ENCODE results near the gene CDRT4.
"Not testable (repeated sequence)": the region's sequence is repeated elsewhere in the genome, so short reads cannot be mapped to it uniquely, and the experiment has no call there.

CDRT4 gene

DNA sequence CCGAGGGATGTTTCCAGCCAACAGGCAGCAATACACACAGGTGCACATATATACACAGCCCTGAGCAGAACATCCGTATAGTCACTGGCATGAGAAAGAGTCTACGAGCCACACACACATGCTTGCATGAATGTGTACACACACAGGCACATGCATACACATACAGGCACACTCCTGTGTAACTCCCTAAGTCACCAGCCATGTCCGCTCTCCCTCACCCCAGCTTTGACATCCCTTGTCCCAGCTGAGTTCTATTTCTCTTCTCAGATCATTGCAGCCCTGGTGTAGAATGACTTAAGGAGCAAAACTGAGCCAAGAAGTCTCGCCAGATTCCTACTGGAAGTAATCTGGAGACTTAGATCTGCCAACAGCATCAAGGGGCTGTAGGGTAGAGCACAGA is 13.1 kb downstream of the CDRT4 start:
- DNase-seq, result no peak

- DNase-seq, result no peak
Observed at GRCh38 chr17:15453782-15454181, 13.6 kb downstream of the CDRT4 start.

- DNase-seq, result no peak
Observed at GRCh38 chr17:15453246-15453645, 14.2 kb downstream of the CDRT4 start.

DNA sequence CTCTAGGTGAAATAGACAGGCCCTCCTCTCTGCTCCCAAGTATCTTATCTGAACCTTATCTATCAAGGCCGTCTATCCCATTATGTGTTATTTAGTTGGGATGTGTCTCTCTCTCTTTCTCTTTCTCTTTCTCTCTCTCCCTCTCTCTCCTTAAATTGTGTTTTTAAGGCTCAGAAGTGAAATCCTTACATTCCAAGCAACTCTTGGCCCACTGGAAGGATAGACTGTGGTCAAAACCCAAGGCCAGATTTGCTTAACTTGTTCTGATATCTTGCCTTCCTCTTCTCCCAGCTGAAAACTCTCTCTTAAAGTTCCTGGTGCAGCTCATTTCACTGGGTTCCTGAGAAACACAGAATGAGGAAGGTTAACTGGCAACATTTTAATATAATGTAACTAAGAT is 14.7 kb downstream of the CDRT4 start:
- no peak for DNase-seq

- no peak for DNase-seq
Observed at GRCh38 chr17:15451680-15452079, 15.7 kb downstream of the CDRT4 start.

GRCh38 chr17:15448580-15448956 is 18.9 kb downstream of the CDRT4 start:
- DNase-seq, result no peak

- DNase-seq, result no peak
Observed at GRCh38 chr17:15447928-15448579, 19.4 kb downstream of the CDRT4 start.

DNA sequence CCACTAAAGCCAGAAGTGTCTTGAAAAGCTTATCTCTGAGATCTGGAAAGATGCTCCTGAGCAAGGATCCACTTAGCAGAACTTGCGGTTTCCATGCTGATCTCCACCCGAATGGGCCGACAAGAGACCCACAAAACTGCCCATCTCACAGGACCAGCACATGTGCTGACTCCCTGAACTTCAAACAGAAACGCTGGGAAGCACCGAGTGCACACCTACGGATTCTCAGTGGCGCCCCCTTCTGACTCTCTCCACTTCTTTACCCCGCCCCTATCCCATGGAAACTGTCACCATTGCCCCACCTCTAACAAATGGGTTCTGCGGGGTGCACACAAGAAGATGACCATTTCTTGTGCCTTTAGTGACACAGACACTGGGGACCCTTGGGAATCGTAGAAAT is 21.4 kb downstream of the CDRT4 start:
- peak; percentile 3 for DNase-seq

DNA sequence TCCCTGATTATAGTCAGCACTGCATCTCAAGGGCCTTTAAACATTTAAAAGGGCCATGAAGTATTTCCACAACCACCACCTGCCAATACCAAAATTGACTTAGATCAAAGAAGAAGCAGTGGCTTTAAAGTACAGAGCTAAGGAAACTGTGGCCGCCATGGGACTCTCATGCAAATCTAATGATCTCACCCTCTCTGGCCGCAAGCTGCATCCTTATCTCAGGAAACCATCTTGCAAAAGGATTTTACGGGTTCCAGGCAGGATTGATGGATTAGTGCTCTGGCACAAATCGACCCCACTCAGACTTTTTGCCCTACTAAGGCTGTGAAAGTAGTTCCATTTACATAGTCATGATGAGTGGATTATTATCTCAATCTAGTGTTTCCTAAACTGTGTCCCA is 22.6 kb downstream of the CDRT4 start:
- DNase-seq, result peak; percentile 5

- no peak for DNase-seq
Observed at GRCh38 chr17:15442311-15443180, 24.9 kb downstream of the CDRT4 start.

DNA sequence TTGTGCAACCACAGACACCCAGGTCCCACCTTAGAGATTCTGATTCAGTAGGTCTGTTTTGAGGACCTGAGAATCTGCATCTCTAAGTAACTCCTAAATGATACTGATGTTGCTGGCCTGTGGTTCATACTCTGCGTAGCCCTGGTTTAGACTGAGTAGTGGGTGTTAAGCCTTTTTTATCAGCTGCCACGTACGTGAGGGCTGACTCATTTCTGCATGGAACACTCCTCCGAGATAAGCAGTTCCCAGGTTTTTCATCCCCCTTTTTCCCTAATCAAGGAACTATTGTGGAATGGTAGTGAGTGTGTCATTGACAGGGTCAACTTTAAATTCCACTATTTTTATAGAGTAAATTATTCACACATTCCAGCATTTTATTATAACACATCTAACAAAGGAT is 26.1 kb downstream of the CDRT4 start:
- no peak for DNase-seq

GRCh38 chr17:15440347-15440746 is 27.1 kb downstream of the CDRT4 start:
- no peak for DNase-seq

DNA sequence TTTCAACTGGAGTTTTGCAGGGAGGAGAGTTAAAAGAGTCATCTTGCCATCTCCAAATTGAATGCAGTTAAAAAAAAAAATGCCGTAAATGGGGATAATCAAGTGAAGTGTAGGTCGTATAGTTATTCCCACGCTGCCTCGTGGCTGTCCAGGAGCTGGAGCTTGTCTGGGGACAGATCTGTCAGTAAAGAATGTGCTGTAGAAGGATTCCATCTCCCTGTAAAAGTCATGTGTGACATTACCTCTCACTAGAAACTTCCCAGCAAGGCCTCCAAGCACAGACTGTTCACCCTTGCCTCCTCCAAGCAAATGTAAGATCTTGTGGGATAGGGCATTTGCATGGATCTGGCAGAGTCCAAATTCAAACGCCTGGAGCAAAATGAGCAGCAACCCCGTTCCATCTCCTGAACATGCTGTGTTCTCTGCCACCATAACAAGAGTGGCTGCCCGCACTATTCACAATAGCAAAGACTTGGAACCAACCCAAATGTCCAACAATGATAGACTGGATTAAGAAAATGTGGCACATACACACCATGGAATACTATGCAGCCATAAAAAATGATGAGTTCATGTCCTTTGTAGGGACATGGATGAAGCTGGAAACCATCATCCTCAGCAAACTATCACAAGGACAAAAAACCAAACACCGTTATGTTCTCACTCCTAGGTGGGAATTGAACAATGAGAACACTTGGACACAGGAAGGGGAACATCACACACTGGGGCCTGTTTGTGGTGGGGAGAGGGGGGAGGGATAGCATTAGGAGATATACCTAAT is 28.0 kb downstream of the CDRT4 start:
- not testable (repeated sequence) for DNase-seq

DNA sequence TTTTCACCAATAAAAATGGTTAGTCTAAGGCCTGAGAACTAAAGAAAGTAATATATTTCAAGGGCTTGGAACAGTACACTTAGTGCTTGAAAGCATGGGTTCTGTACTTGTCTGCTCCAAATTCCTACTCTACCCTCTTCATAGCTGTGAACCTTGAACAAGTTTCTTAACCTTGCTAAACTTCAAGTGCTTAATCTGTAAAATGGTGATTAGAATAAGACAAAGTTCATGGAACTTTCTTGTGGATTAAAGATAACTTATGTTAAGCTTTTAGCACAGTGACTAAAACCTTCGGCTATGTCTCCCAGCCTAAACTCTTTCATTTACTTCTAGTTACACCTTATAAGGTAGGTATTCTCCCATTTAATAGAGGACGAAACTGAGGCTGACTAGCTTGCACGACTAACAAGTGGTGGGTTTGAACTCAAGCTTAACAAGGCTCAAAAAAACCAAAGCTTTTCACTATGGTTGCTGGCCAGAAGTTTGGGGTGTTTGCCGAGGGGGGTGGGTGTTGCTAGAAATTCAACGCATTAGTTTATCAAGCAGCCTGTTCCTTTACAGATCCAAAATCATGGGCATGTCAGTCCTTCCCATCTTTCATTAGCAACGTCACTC is 28.8 kb downstream of the CDRT4 start:
- DNase-seq, result no peak

- DNase-seq, result no peak
Observed at GRCh38 chr17:15437303-15437635, 30.2 kb downstream of the CDRT4 start.

- peak; percentile 24 for DNase-seq
Observed at GRCh38 chr17:15436473-15437302, 30.7 kb downstream of the CDRT4 start.

DNA sequence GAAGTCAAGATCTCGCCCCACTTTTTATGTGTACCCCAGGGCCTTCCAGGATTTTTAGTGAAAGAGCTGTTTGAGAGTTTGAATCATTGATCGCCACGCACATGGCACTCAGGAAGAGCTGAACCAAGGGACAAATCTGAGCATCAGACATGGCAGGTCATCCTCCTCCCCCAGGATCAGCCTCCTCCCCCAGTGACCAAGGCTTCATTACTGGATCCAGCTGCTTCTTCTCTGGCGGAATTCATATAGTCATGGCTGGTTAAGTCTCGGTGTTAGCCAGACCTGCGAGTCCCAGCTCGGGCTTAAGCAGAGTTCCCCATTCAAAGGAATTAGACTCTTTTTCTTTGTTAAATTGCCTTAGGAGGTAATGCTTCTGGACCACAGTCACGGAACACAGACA is 32.5 kb downstream of the CDRT4 start:
- no peak for DNase-seq

GRCh38 chr17:15432807-15433611 is 34.4 kb downstream of the CDRT4 start:
- no peak for DNase-seq

GRCh38 chr17:15431766-15432165 is 35.7 kb downstream of the CDRT4 start:
- DNase-seq, result no peak

- DNase-seq, result no peak
Observed at GRCh38 chr17:15431196-15431595, 36.2 kb downstream of the CDRT4 start.

GRCh38 chr17:15424521-15424920 is 42.9 kb downstream of the CDRT4 start:
- no peak for DNase-seq
